Testis (tissue), 3 donors: Measurements from ENCODE around the gene BLOC1S6. TPM values are rescaled to one million over a fixed set of nuclear protein-coding genes. Genes with fewer than 3 reads are reported as not detected.

Experiments used
- DNase-seq: peaks from one replicate; pipeline ENCODE4 v3.0.0-alpha.2; 2019
- H3K27ac ChIP-seq, 2 donors: fragments of 200-600 bp; sonication (generic); one replicate each; pipeline ENCODE4 v1.5.1; 2019
- H3K27me3 ChIP-seq: fragments of 200-600 bp; sonication (generic); one replicate; pipeline ENCODE4 v1.5.1; 2019
- H3K36me3 ChIP-seq: fragments of 200-600 bp; sonication (generic); one replicate; pipeline ENCODE4 v1.5.1; 2017; ENCODE audit warnings: low read depth; ENCODE audit errors: missing control alignments
- H3K4me1 ChIP-seq: fragments of 200-600 bp; sonication (generic); one replicate; pipeline ENCODE4 v1.5.1; 2019
- H3K4me3 ChIP-seq, 2 donors: fragments of 200-600 bp; sonication (generic); one replicate each; pipeline ENCODE4 v1.5.1; 2017 to 2019
- H3K9me3 ChIP-seq: fragments of 200-600 bp; sonication (generic); one replicate; pipeline ENCODE4 v1.5.1; 2017
- POLR2A ChIP-seq: fragments of 450-650 bp; IDR thresholded peaks from one replicate; pipeline ENCODE4 v1.6.1; 2017; ENCODE audit warnings: antibody characterized with exemption, mild to moderate bottlenecking, moderate library complexity
- WGBS, 2 donors: methylation state at CpG; one replicate each; pipeline ENCODE4 v1.1.5; 2018; 5-methylcytosine and 5-hydroxymethylcytosine counted together
- intact Hi-C: fragments of 100-400 bp; cut with DNase I; formaldehyde crosslinking; loops from one replicate; pipeline ENCODE4 v1.15.1; 2023; ENCODE audit warnings: low total_unique reads
- polyA plus RNA-seq: library from polyadenylated mRNA; stranded (reverse); fragments of 350-450 nt; fragmentation: Illumina TruSeq; extraction: RNeasy Lipid Tissue Mini Kit (QIAGEN cat#74804); gene quantifications from one replicate; pipeline ENCODE4 v1.2.3, GENCODE V29; 2014; ENCODE audit warnings: low read depth, low replicate concordance; ENCODE audit not compliant: insufficient read depth
- small RNA-seq, 2 donors: library from RNA; depleted of rRNA; stranded (forward); fragments of <200 nt; gene quantifications; one replicate each; pipeline ENCODE3, GENCODE V24; 2016
- total RNA-seq, 2 donors: library from RNA; depleted of rRNA; stranded (reverse); fragments of >200 nt; gene quantifications; one replicate each; pipeline ENCODE4 v1.2.3, GENCODE V29; 2016
- TF ChIP-seq, protein P1 (sequence below), 3 experiments: fragments of 450-650 bp in 2 of 3; fragments of 200-600 bp in 1 of 3; sonication (generic) in 1 of 3; IDR thresholded peaks; one replicate each; pipeline ENCODE4 v1.5.1; 2016 to 2019; ENCODE audit warnings: antibody characterized with exemption in 3 of 3, mild to moderate bottlenecking in 2 of 3, moderate library complexity in 1 of 3

Gene BLOC1S6
- total and polyA plus RNA-seq, 3 donors from 2014 or later: 29.1 to 49.7 (median 45.3) TPM

DNA sequence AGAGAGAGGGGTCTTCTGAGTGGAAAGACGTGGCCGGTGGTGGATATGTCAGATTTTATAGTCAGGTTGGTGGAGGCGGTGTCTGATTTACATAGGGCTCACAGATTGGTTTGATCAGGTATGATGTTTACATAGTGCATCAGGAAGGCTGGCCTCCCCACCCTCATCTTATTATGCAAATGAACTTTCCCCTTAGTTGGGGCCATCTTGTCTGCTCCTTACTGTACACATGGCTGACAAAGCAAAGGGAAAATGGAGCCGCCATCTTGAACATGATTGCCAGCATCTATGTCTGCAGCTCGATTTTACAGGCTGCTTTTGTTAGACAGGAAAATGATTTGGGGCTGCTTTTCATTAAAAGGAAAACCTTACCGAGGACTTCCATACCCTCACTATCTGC is 67.6 kb downstream of the BLOC1S6 start:
- H3K27ac ChIP-seq: no peak overlapping the region
- H3K9me3 ChIP-seq: no peaks in the 10 kb centered on the region
- no peak for DNase-seq
- H3K27me3 ChIP-seq: no peaks in the 10 kb centered on the region
- H3K36me3 ChIP-seq: no peaks in the 10 kb centered on the region
- 77 to 78% methylated on average over 6 of the region's 6 CpGs for WGBS, 2 donors
- H3K4me1 ChIP-seq: no peaks in the 10 kb centered on the region
- TF ChIP-seq POLR2A: no peak
- TF ChIP-seq, protein P1, sequence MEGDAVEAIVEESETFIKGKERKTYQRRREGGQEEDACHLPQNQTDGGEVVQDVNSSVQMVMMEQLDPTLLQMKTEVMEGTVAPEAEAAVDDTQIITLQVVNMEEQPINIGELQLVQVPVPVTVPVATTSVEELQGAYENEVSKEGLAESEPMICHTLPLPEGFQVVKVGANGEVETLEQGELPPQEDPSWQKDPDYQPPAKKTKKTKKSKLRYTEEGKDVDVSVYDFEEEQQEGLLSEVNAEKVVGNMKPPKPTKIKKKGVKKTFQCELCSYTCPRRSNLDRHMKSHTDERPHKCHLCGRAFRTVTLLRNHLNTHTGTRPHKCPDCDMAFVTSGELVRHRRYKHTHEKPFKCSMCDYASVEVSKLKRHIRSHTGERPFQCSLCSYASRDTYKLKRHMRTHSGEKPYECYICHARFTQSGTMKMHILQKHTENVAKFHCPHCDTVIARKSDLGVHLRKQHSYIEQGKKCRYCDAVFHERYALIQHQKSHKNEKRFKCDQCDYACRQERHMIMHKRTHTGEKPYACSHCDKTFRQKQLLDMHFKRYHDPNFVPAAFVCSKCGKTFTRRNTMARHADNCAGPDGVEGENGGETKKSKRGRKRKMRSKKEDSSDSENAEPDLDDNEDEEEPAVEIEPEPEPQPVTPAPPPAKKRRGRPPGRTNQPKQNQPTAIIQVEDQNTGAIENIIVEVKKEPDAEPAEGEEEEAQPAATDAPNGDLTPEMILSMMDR (IDR thresholded peaks at IDR 0.05): no peak
- H3K4me3 ChIP-seq: no peak overlapping the region
- intact Hi-C loops: no loop called here

DNA sequence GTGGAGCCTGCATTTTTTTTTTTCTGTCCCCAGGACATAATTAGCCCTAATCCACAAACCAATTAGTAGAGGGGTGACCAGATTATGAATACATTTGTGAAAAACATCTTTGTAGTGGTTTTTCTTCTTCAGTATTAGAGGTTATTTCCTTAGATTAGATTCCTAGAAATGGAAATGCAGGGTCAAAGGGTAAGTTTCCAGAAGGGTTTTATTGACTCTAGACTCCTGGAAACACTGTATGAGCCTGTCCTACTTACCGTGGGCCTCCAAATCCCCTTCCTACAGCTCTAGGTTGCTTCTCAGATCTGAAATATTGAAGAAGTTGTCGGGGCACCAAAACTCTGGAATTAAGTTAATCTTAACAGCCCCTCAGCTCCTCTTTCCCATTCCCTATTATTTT is 70.1 kb downstream of the BLOC1S6 start:
- H3K27me3 ChIP-seq: no peaks in the 10 kb centered on the region
- intact Hi-C loops: no loop called here
- no peak overlapping the region for H3K4me3 ChIP-seq
- no peaks in the 10 kb centered on the region for H3K36me3 ChIP-seq
- no peak for DNase-seq
- WGBS, 2 donors: 81 to 82% methylated on average over 2 of the region's 2 CpGs
- no peaks in the 10 kb centered on the region for H3K9me3 ChIP-seq
- TF ChIP-seq, protein P1 (IDR thresholded peaks at IDR 0.05): no peak
- no peak for TF ChIP-seq POLR2A
- no peak overlapping the region for H3K27ac ChIP-seq
- H3K4me1 ChIP-seq: peaks cover 7% of the 10 kb centered on the region

GRCh38 chr15:45657764-45658545 is 70.8 kb downstream of the BLOC1S6 start:
- no peaks in the 10 kb centered on the region for H3K36me3 ChIP-seq
- DNase-seq: no peak
- TF ChIP-seq, protein P1 (IDR thresholded peaks at IDR 0.05): no peak
- peaks cover 7% of the 10 kb centered on the region for H3K4me1 ChIP-seq
- WGBS, 2 donors: 81 to 86% methylated on average over 8 of the region's 8 CpGs
- no peaks in the 10 kb centered on the region for H3K9me3 ChIP-seq
- no peak overlapping the region for H3K27ac ChIP-seq
- intact Hi-C loops: no loop called here
- no peaks in the 10 kb centered on the region for H3K27me3 ChIP-seq
- H3K4me3 ChIP-seq: no peak overlapping the region

Small RNAs within 50 kb of the gene (small RNA-seq; reads per million reads assigned to genes)
- 0 reads per million in 2 donors for gene DPPA5P2
- 0 reads per million in 2 donors for gene RF00019

Other genes with a start within 250 kb of the BLOC1S6 start
- gene GATM, start 208.8 kb upstream of the BLOC1S6 start, total RNA-seq: 100 to 1,000 TPM; 386 to 446 TPM
- gene GATM, start 208.8 kb upstream of the BLOC1S6 start, polyA plus RNA-seq: 147 TPM
- gene SLC30A4, start 64.6 kb upstream of the BLOC1S6 start, total RNA-seq: 10 to 100 TPM; 28.1 to 32.6 TPM
- 18.8 TPM for gene SLC30A4, start 64.6 kb upstream of the BLOC1S6 start, polyA plus RNA-seq
- gene SQOR, start 47.6 kb downstream of the BLOC1S6 start, total RNA-seq: 1 to 10 TPM; 8.1 to 9.1 TPM
- gene SQOR, start 47.6 kb downstream of the BLOC1S6 start, polyA plus RNA-seq: 18.2 TPM